HL-60/S4 treated with phorbol 12-myristate 13-acetate at 8.2 ng/mL for 4 days and 3 days (cell line): Measurements from ENCODE around the gene JAG2.

Experiments used
- in situ Hi-C: fragments of 300-500 bp; cut with MboI; formaldehyde crosslinking; loops from 2 replicates; pipeline ENCODE4 v1.15.0; 2022; ENCODE audit warnings: low sequenced_read_pairs

Gene JAG2

DNA sequence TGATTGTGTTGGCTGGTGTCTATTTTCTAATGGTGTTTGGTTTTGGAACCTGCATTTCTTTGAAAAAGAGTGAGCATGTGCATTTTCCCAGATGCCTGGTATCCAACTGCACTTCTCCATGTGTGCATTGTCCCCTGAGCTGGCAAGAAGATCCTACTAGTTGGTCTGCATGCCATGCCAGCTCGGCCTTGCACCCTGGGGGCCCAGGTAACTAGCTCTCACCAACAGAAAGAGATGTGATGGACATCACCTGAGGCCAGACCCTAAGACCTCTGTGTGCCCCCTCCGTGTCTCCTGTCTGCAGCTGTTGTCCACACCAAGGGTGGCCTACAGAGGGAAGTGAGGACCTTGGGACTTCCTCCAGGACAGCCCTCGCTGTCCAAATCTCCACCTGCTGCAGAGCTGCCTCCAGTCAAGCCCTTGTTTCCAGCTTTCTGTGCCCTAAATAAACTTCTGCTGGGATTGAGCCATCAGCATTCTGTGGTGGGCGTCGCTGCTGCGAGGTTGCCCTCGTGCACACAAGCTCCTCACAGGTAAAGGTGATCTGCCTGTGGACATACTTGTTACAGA is 73.3 kb downstream of the JAG2 start:
- in situ Hi-C loops, result no loop called here

DNA sequence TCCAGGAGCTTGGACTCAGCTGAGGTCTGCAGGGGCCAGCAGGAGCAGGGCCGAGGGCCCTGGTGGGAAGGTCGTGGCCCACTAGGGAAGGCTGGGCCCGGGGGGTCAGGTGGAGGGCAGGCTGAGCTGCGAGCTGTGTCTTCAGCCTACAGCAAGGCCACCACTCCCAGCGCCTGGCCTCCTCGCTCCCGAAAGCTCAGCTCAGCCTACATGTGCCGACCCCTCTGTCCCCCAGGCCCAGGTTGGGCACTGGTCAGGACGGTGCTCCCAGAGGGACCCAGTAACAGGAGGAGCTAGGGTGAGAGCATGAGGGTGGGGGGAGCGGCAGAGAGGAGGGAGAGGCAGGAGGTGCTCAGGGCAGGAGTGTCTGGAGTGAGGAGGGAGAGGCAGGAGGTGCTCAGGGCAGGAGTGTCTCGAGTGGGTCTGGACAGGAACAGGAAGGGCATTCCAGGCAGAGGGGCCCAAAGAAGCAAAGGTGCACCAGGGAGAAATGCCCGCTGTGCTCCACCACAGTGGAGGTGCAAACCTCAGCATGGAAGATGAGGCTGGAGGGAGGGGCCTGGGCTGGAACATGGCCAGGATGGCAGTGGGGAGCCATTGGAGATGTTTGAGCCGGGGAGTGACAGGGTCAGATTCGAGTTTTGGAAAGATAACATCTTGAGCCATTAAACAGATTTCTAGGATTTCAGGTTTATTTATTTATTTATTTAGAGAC is 74.2 kb downstream of the JAG2 start:
- in situ Hi-C loops, result no loop called here

- in situ Hi-C loops, result no loop called here
These were observed 75.0 kb downstream of the JAG2 start for GRCh38 chr14:105093431-105094192.

- in situ Hi-C loops, result no loop called here
These were observed 75.5 kb downstream of the JAG2 start for GRCh38 chr14:105093038-105093430.

- in situ Hi-C loops, result no loop called here
These were observed 76.2 kb downstream of the JAG2 start for GRCh38 chr14:105092171-105093037.

DNA sequence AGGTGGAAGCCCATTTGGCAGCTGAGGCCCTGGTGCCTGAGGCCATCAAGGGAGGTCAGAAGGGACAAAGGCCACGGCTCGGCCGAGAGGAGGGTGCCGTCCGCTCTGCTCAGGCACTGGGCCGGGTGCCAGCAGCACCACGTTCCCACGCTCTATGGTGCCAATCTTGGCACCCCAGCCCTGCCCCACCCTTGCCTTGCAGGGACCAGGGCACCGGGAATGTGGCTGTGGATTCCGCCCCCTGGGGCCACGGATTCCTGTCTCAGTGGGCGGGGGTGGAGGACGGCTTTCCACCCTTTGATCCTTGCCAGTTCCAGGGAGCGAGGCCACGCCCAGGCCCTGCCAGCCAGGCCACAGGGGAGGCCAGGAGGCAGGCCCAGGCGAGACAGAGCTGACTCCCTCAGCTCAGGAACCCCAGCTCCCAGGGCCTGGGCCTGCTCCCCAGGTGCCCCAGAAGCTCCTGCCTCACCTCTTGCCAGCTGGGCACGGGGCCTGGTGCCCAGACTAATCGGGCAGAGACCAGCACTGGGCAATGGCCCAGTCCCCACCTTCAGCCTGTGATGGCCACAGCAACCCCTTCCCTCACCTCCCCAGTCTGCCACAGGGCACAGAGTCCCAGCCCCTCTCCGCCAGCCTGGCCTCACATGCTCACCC is 76.9 kb downstream of the JAG2 start:
- in situ Hi-C loops, result no loop called here

DNA sequence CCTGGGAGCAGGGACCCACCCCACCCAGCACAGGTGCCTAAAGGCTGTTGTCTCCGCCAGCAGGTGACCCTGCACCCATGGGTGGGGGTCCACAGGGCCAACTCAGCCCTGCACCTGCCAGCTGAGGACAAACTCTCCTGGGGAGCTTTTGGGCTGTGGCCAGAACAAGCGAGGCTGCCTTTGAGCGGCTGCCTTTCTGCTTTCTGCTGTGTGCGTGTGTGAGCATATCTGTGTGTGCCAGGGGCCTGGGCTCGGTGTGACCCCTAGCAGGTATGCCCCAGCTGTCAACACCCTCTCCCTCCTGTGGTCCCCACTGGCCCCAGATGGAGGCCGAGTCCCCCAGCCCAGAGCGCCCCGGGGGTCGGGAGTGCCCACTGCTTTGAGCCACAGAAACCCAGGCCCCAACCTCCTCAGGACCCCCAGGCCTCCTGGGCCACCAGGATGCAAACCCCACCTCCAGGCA is 77.5 kb downstream of the JAG2 start:
- in situ Hi-C loops, result no loop called here
